Coronary artery (tissue), 2 donors: ENCODE results near the gene SYS1.

Experiments
- DNase-seq: peaks from one replicate; pipeline ENCODE4 v3.0.0-alpha.2; 2017; ENCODE audit warnings: low spot score
- H3K27ac ChIP-seq, 2 donors: fragments of 200-600 bp; sonication (generic); one replicate each; pipeline ENCODE4 v1.5.1; 2016 to 2019
- H3K4me3 ChIP-seq: fragments of 200-600 bp; sonication (generic); 2 replicates; pipeline ENCODE4 v1.5.1; 2016; ENCODE audit warnings: mild to moderate bottlenecking, moderate library complexity
- CTCF ChIP-seq: fragments of 200-600 bp; sonication (generic); IDR thresholded peaks from one replicate; pipeline ENCODE4 v1.5.1; 2019; ENCODE audit warnings: antibody characterized with exemption

Gene SYS1

GRCh38 chr20:45362804-45363610 is at the start of gene SYS1:
Gene SYS1, plus strand, starts transcription at chr20:45363156. Its CDS starts 376 bp downstream, at chr20:45363532.
- Histone ChIP-seq H3K27ac (peak within 1 kb of the TSS; percentile 97), H3K4me3 (peak within 1 kb of the TSS; percentile 88)
- peak; percentile 99 for DNase-seq
- peak; percentile 65 for TF ChIP-seq CTCF

GRCh38 chr20:45313943-45314342 is 49.0 kb upstream of the SYS1 start:
- Histone ChIP-seq H3K4me3 (no peak overlapping the region), H3K27ac (no peak overlapping the region)
- DNase-seq = no peak
- no peak for TF ChIP-seq CTCF

- DNase-seq = no peak
- no peak overlapping the region for H3K4me3 ChIP-seq
- TF ChIP-seq CTCF = no peak
- no peak overlapping the region for H3K27ac ChIP-seq
These were observed 47.3 kb upstream of the SYS1 start for GRCh38 chr20:45315672-45316071.

- DNase-seq = no peak
- no peak overlapping the region for H3K4me3 ChIP-seq
- TF ChIP-seq CTCF = no peak
- H3K27ac ChIP-seq = no peak overlapping the region
These were observed 46.5 kb upstream of the SYS1 start for GRCh38 chr20:45316150-45317080.

GRCh38 chr20:45317826-45318225 is 45.1 kb upstream of the SYS1 start:
- DNase-seq = no peak
- no peak overlapping the region for H3K4me3 ChIP-seq
- H3K27ac ChIP-seq = no peak overlapping the region
- no peak for TF ChIP-seq CTCF

- H3K4me3 ChIP-seq = no peak overlapping the region
- TF ChIP-seq CTCF = no peak
- no peak overlapping the region for H3K27ac ChIP-seq
- no peak for DNase-seq
These were observed 44.5 kb upstream of the SYS1 start for GRCh38 chr20:45318386-45318939.
